Measurements from ENCODE around the gene RNF125.
"Not testable (repeated sequence)": the region's sequence is repeated elsewhere in the genome, so short reads cannot be mapped to it uniquely, and the experiment has no call there.

The RNF125 gene

GRCh38 chr18:32018331-32019250, at the start of gene RNF125:
Gene RNF125, plus strand, starts transcription at chr18:32018825. Its CDS starts 39 bp downstream, at chr18:32018864.
- peak; percentile 7 for DNase-seq (ENCODE audit: insufficient read length, low spot score)
- TF ChIP-seq POLR2A (IDR thresholded peaks at IDR 0.05; ENCODE audit: low read depth, low read length): no peak
- FAIRE-seq: no peak

GRCh38 chr18:31970617-31971016, 48.0 kb upstream of the RNF125 start:
- no peak for DNase-seq (ENCODE audit: insufficient read length, low spot score)
- TF ChIP-seq POLR2A (IDR thresholded peaks at IDR 0.05; ENCODE audit: low read depth, low read length): no peak
- no peak for FAIRE-seq

- no peak for TF ChIP-seq POLR2A (IDR thresholded peaks at IDR 0.05; ENCODE audit: low read depth, low read length)
- DNase-seq (ENCODE audit: insufficient read length, low spot score): no peak
- no peak for FAIRE-seq
These were observed 44.6 kb upstream of the RNF125 start for GRCh38 chr18:31973929-31974546.

GRCh38 chr18:31976242-31976641, 42.4 kb upstream of the RNF125 start:
- FAIRE-seq (no peak), DNase-seq (ENCODE audit: insufficient read length, low spot score) (no peak)
- TF ChIP-seq POLR2A (IDR thresholded peaks at IDR 0.05; ENCODE audit: low read depth, low read length): no peak

- DNase-seq (ENCODE audit: insufficient read length, low spot score): no peak
- TF ChIP-seq POLR2A (IDR thresholded peaks at IDR 0.05; ENCODE audit: low read depth, low read length): no peak
- FAIRE-seq: no peak
These were observed 41.3 kb upstream of the RNF125 start for GRCh38 chr18:31977270-31977872.

GRCh38 chr18:31978616-31979015, 40.0 kb upstream of the RNF125 start:
- FAIRE-seq (no peak), DNase-seq (ENCODE audit: insufficient read length, low spot score) (no peak)
- no peak for TF ChIP-seq POLR2A (IDR thresholded peaks at IDR 0.05; ENCODE audit: low read depth, low read length)

GRCh38 chr18:31979714-31980113, 38.9 kb upstream of the RNF125 start:
- no peak for DNase-seq (ENCODE audit: insufficient read length, low spot score)
- no peak for TF ChIP-seq POLR2A (IDR thresholded peaks at IDR 0.05; ENCODE audit: low read depth, low read length)
- no peak for FAIRE-seq

- no peak for FAIRE-seq
- DNase-seq (ENCODE audit: insufficient read length, low spot score): no peak
- TF ChIP-seq POLR2A (IDR thresholded peaks at IDR 0.05; ENCODE audit: low read depth, low read length): no peak
These were observed 37.8 kb upstream of the RNF125 start for GRCh38 chr18:31980863-31981262.

GRCh38 chr18:31983020-31983419, 35.6 kb upstream of the RNF125 start:
- FAIRE-seq (no peak), DNase-seq (ENCODE audit: insufficient read length, low spot score) (no peak)
- TF ChIP-seq POLR2A (IDR thresholded peaks at IDR 0.05; ENCODE audit: low read depth, low read length): no peak

GRCh38 chr18:31983976-31984375, 34.6 kb upstream of the RNF125 start:
- TF ChIP-seq POLR2A (IDR thresholded peaks at IDR 0.05; ENCODE audit: low read depth, low read length): no peak
- no peak for FAIRE-seq
- DNase-seq (ENCODE audit: insufficient read length, low spot score): no peak

- DNase-seq (ENCODE audit: insufficient read length, low spot score) (no peak), FAIRE-seq (no peak)
- no peak for TF ChIP-seq POLR2A (IDR thresholded peaks at IDR 0.05; ENCODE audit: low read depth, low read length)
These were observed 27.8 kb upstream of the RNF125 start for GRCh38 chr18:31990823-31991222.

- no peak for DNase-seq (ENCODE audit: insufficient read length, low spot score)
- no peak for TF ChIP-seq POLR2A (IDR thresholded peaks at IDR 0.05; ENCODE audit: low read depth, low read length)
These were observed 22.6 kb upstream of the RNF125 start for GRCh38 chr18:31996007-31996406.

GRCh38 chr18:31998880-31999412, 19.7 kb upstream of the RNF125 start:
- FAIRE-seq: no peak
- no peak for TF ChIP-seq POLR2A (IDR thresholded peaks at IDR 0.05; ENCODE audit: low read depth, low read length)
- no peak for DNase-seq (ENCODE audit: insufficient read length, low spot score)

More at GRCh38 chr18:31996007-31996406, 22.6 kb upstream of the RNF125 start:
- no peak for FAIRE-seq

- DNase-seq (ENCODE audit: insufficient read length, low spot score); FAIRE-seq: not testable (repeated sequence)
These were observed 17.5 kb upstream of the RNF125 start for GRCh38 chr18:32001141-32001540.

GRCh38 chr18:32003822-32004221, 14.8 kb upstream of the RNF125 start:
- FAIRE-seq; DNase-seq (ENCODE audit: insufficient read length, low spot score): not testable (repeated sequence)

Measured in H54 (cell line).